Psoas muscle (tissue), 8 donors: ENCODE data around the gene CAMTA1. TPM values are rescaled to one million over a fixed set of nuclear protein-coding genes. Genes with fewer than 3 reads are reported as not detected.

Source experiments
- ATAC-seq, 4 donors: fragments of 200-7000 bp; cut with Tn5 transposase; one replicate each; pipeline ENCODE4 v1.9.1; 2020; ENCODE audit warnings: moderate library complexity in 3 of 4, mild to moderate bottlenecking in 2 of 4
- DNase-seq, 2 donors: peaks; one replicate each; pipeline ENCODE4 v3.0.0-alpha.2; 2020
- H3K27ac ChIP-seq: fragments of 200-600 bp; one replicate; pipeline ENCODE4 v1.8.0; 2022
- H3K27me3 ChIP-seq, 3 donors: fragments of 200-600 bp in 1 of 3; one replicate each; pipeline versions ENCODE4 v1.6.1 to v1.8.0; 2013 to 2022; ENCODE audit warnings: low read length in 2 of 3, mild to moderate bottlenecking in 2 of 3, moderate library complexity in 1 of 3; ENCODE audit not compliant: insufficient read depth in 3 of 3
- H3K36me3 ChIP-seq, 2 donors: fragments of 200-600 bp in 1 of 2; one replicate each; pipeline versions ENCODE4 v1.6.1 to v1.8.0; 2013 to 2022; ENCODE audit warnings: low read depth in 1 of 2, mild to moderate bottlenecking in 1 of 2, moderate library complexity in 1 of 2; ENCODE audit not compliant: insufficient read depth in 1 of 2
- H3K4me1 ChIP-seq: fragments of 200-600 bp; one replicate; pipeline ENCODE4 v1.8.0; 2022
- H3K4me3 ChIP-seq: fragments of 200-600 bp; one replicate; pipeline ENCODE4 v1.8.0; 2022; ENCODE audit warnings: mild to moderate bottlenecking
- H3K9me3 ChIP-seq: fragments of 200-600 bp; one replicate; pipeline ENCODE4 v1.8.0; 2022
- CTCF ChIP-seq: fragments of 200-600 bp; IDR thresholded peaks from one replicate; pipeline ENCODE4 v1.8.0; 2022; ENCODE audit warnings: antibody characterized with exemption
- WGBS, 3 donors: extraction: QIAGEN DNeasy Blood & Tissue Kit; methylation state at CpG; one replicate each; pipeline versions ENCODE4 v1.1.6 to v1.1.7; 2013; 5-methylcytosine and 5-hydroxymethylcytosine counted together
- intact Hi-C, 2 donors: fragments of 100-400 bp; cut with DNase I; formaldehyde crosslinking; loops; one replicate each; pipeline versions ENCODE4 v1.11.0 to v1.14.2; 2022
- polyA plus RNA-seq, 3 donors: library from polyadenylated mRNA; stranded (reverse); fragments of 200-250 nt; gene quantifications; one replicate each; pipeline ENCODE4 v1.2.3, GENCODE V29; 2013
- total RNA-seq, 4 donors: library from RNA; stranded (reverse); fragmentation: NEBNext Ultra II Directional in 2 of 4; extraction: Animal tissue kit (Norgen Biotek cat#: 25700) in 2 of 4; gene quantifications; one replicate each; pipeline versions ENCODE4 v1.2.1 to v1.2.4, GENCODE V29; 2021 to 2023
- donor health status: healthy with polysubstance abuse.
- donor health status: DM: no; HTN: no; CAD: no; lungs with moderate emphysema.
- donor health status: Bipolar disorder and iron deficiency.
- donor health status: healthy.
- donor health status: DM: yes; HTN: yes; CAD: no.
- donor health status: DM: no; HTN: no; CAD: no.
- donor health status: DM: no; HTN: no; CAD: no.
- donor health status: DM: yes; HTN: yes; CAD: no.

CAMTA1 gene
- total and polyA plus RNA-seq, 7 donors, result 64.6 to 206 (median 76.5) TPM

GRCh38 chr1:7208647-7209180 is 423.5 kb downstream of the CAMTA1 start:
- DNase-seq (no peak), ATAC-seq (no peak)
- 82 to 85% (median 85%) methylated on average over 7 of the region's 7 CpGs for WGBS, 3 donors
- H3K4me3 ChIP-seq, result no peak overlapping the region
- H3K27me3 ChIP-seq, result peaks cover 0 to 3% (median 0%) of the 10 kb centered on the region in 3 donors
- no peaks in the 10 kb centered on the region for H3K36me3 ChIP-seq
- no peak for TF ChIP-seq CTCF
- no peak overlapping the region for H3K27ac ChIP-seq
- H3K9me3 ChIP-seq, result no peaks in the 10 kb centered on the region
- no peaks in the 10 kb centered on the region for H3K4me1 ChIP-seq
- intact Hi-C loops, result no loop called here

GRCh38 chr1:7209336-7209735 is 424.1 kb downstream of the CAMTA1 start:
- 56 to 63% (median 60%) methylated on average over 3 of the region's 3 CpGs for WGBS, 3 donors
- H3K27me3 ChIP-seq, result peaks cover 0 to 3% (median 0%) of the 10 kb centered on the region in 3 donors

GRCh38 chr1:7218210-7218832 is 433.1 kb downstream of the CAMTA1 start:
- Histone ChIP-seq H3K36me3 (no peaks in the 10 kb centered on the region), H3K27me3 (peaks cover 0 to 3% (median 0%) of the 10 kb centered on the region in 3 donors), H3K27ac (no peak overlapping the region), H3K4me1 (no peaks in the 10 kb centered on the region), H3K4me3 (no peak overlapping the region), H3K9me3 (no peaks in the 10 kb centered on the region)
- 26 to 29% (median 27%) methylated on average over 9 of the region's 9 CpGs for WGBS, 3 donors
- no peak for DNase-seq
- ATAC-seq, result peak in 1 of 4 donors; percentile 69
- TF ChIP-seq CTCF, result peak; percentile 81
- intact Hi-C loops, result loop anchor here (2.0 to 10.0 kb wide), 5 partner anchors 144 to 498 kb away; no protein-coding TSS in a partner anchor

More at GRCh38 chr1:7209336-7209735, 424.1 kb downstream of the CAMTA1 start:
- H3K4me3 ChIP-seq, result no peak overlapping the region
- H3K9me3 ChIP-seq, result no peaks in the 10 kb centered on the region
- TF ChIP-seq CTCF, result no peak
- no peak for ATAC-seq
- no peak for DNase-seq
- H3K27ac ChIP-seq, result no peak overlapping the region
- intact Hi-C loops, result no loop called here
- H3K4me1 ChIP-seq, result no peaks in the 10 kb centered on the region
- H3K36me3 ChIP-seq, result no peaks in the 10 kb centered on the region

GRCh38 chr1:7219031-7219430 is 433.8 kb downstream of the CAMTA1 start:
- peaks cover 0 to 3% (median 0%) of the 10 kb centered on the region in 3 donors for H3K27me3 ChIP-seq
- no peaks in the 10 kb centered on the region for H3K9me3 ChIP-seq
- DNase-seq (no peak), ATAC-seq (no peak)
- no peak for TF ChIP-seq CTCF
- 82 to 84% (median 82%) methylated on average over 10 of the region's 10 CpGs for WGBS, 3 donors
- no peak overlapping the region for H3K4me3 ChIP-seq
- H3K4me1 ChIP-seq, result no peaks in the 10 kb centered on the region
- no peak overlapping the region for H3K27ac ChIP-seq
- H3K36me3 ChIP-seq, result no peaks in the 10 kb centered on the region
- intact Hi-C loops, result loop anchor here (2.0 to 10.0 kb wide), 5 partner anchors 144 to 498 kb away; no protein-coding TSS in a partner anchor
